ENCODE results near the gene OR4E2. TPM values are rescaled to one million over a fixed set of nuclear protein-coding genes. Genes with fewer than 3 reads are reported as not detected.
"Not testable (repeated sequence)": the region's sequence is repeated elsewhere in the genome, so short reads cannot be mapped to it uniquely, and the experiment has no call there.

The OR4E2 gene
- not detected in 2 replicates for total RNA-seq (2014; rRNA removed)
- polyA plus RNA-seq (2012), result not detected

GRCh38 chr14:21653331-21653885, at the start of gene OR4E2:
TSS of gene OR4E2 (plus strand) at chr14:21653835. CDS start at chr14:21665083, 11,248 bp downstream.
- no peak for DNase-seq (ENCODE audit: low read depth)

GRCh38 chr14:21612324-21612723, 41.3 kb upstream of the OR4E2 start:
- peak; percentile 3 for DNase-seq (ENCODE audit: low read depth)

- no peak for DNase-seq (ENCODE audit: low read depth)
Observed at GRCh38 chr14:21614240-21614639, 39.4 kb upstream of the OR4E2 start.

- DNase-seq (ENCODE audit: low read depth), result no peak
Observed at GRCh38 chr14:21617614-21618013, 36.0 kb upstream of the OR4E2 start.

- DNase-seq (ENCODE audit: low read depth), result peak; percentile 11
Observed at GRCh38 chr14:21626491-21627230, 27.0 kb upstream of the OR4E2 start.

GRCh38 chr14:21630503-21630902, 23.1 kb upstream of the OR4E2 start:
- not testable (repeated sequence) for DNase-seq (ENCODE audit: low read depth)

GRCh38 chr14:21631084-21631483, 22.6 kb upstream of the OR4E2 start:
- no peak for DNase-seq (ENCODE audit: low read depth)

GRCh38 chr14:21634840-21635239, 18.8 kb upstream of the OR4E2 start, which contains the start of gene OR10G2:
TSS of gene OR10G2 (minus strand) at chr14:21634940. CDS start at chr14:21634842, 98 bp downstream.
- DNase-seq (ENCODE audit: low read depth), result no peak

- DNase-seq (ENCODE audit: low read depth), result no peak
Observed at GRCh38 chr14:21642683-21643082, 11.0 kb upstream of the OR4E2 start.

- DNase-seq (ENCODE audit: low read depth), result no peak
Observed at GRCh38 chr14:21643407-21643806, 10.2 kb upstream of the OR4E2 start.

- DNase-seq (ENCODE audit: low read depth), result peak; percentile 11
Observed at GRCh38 chr14:21647380-21647779, 6.3 kb upstream of the OR4E2 start.

GRCh38 chr14:21652209-21652808, 1.3 kb upstream of the OR4E2 start:
- DNase-seq (ENCODE audit: low read depth), result no peak

GRCh38 chr14:21654215-21654614, 580 bp downstream of the OR4E2 start:
- DNase-seq (ENCODE audit: low read depth), result no peak

GRCh38 chr14:21656980-21657379, 3.3 kb downstream of the OR4E2 start:
- DNase-seq (ENCODE audit: low read depth), result no peak

- peak; percentile 92 for DNase-seq (ENCODE audit: low read depth)
Observed at GRCh38 chr14:21668377-21668776, 14.7 kb downstream of the OR4E2 start.

GRCh38 chr14:21669284-21669683, 15.6 kb downstream of the OR4E2 start:
- peak; percentile 49 for DNase-seq (ENCODE audit: low read depth)

GRCh38 chr14:21671371-21671770, 17.7 kb downstream of the OR4E2 start:
- peak; percentile 16 for DNase-seq (ENCODE audit: low read depth)

GRCh38 chr14:21672116-21672515, 18.5 kb downstream of the OR4E2 start:
- peak; percentile 49 for DNase-seq (ENCODE audit: low read depth)

- DNase-seq (ENCODE audit: low read depth), result no peak
Observed at GRCh38 chr14:21673718-21674117, 20.1 kb downstream of the OR4E2 start, which contains the start of gene OR4E1. TSS of gene OR4E1 (minus strand) at chr14:21673818. CDS start at chr14:21670935, 2,883 bp downstream.

- DNase-seq (ENCODE audit: low read depth), result no peak
Observed at GRCh38 chr14:21675566-21675965, 21.9 kb downstream of the OR4E2 start.

GRCh38 chr14:21680072-21680471, 26.4 kb downstream of the OR4E2 start:
- DNase-seq (ENCODE audit: low read depth), result peak; percentile 49

- no peak for DNase-seq (ENCODE audit: low read depth)
Observed at GRCh38 chr14:21686468-21686867, 32.8 kb downstream of the OR4E2 start.

- DNase-seq (ENCODE audit: low read depth), result no peak
Observed at GRCh38 chr14:21694425-21694824, 40.8 kb downstream of the OR4E2 start.
